Fibroblast of skin of abdomen (primary cell): ENCODE results near the gene JAML.

ENCODE experiments used
- DNase-seq: peaks from one replicate; pipeline ENCODE4 v3.0.0-alpha.2; 2013

The JAML gene

GRCh38 chr11:118166641-118167040 is 58.2 kb downstream of the JAML start:
- DNase-seq, result no peak

GRCh38 chr11:118164885-118165284 is 59.9 kb downstream of the JAML start:
- no peak for DNase-seq

GRCh38 chr11:118163494-118163893 is 61.3 kb downstream of the JAML start:
- DNase-seq, result no peak

GRCh38 chr11:118162846-118163245 is 62.0 kb downstream of the JAML start:
- no peak for DNase-seq

- no peak for DNase-seq
Observed at GRCh38 chr11:118161786-118162185, 63.0 kb downstream of the JAML start.

GRCh38 chr11:118157186-118157895 is 67.5 kb downstream of the JAML start:
- DNase-seq, result no peak

- DNase-seq, result no peak
Observed at GRCh38 chr11:118156531-118157185, 68.2 kb downstream of the JAML start.

- no peak for DNase-seq
Observed at GRCh38 chr11:118155776-118156530, 68.9 kb downstream of the JAML start.

GRCh38 chr11:118154641-118155040 is 70.2 kb downstream of the JAML start:
- no peak for DNase-seq

- DNase-seq, result no peak
Observed at GRCh38 chr11:118153976-118154375, 70.8 kb downstream of the JAML start.

- no peak for DNase-seq
Observed at GRCh38 chr11:118153516-118153915, 71.3 kb downstream of the JAML start.

- DNase-seq, result peak; percentile 63
Observed at GRCh38 chr11:118152552-118153471, 72.0 kb downstream of the JAML start, which contains the start of gene SCN4B. SCN4B (minus strand) TSS chr11:118152823; CDS start chr11:118152673, 150 bp downstream.

- no peak for DNase-seq
Observed at GRCh38 chr11:118152020-118152551, 72.7 kb downstream of the JAML start.

GRCh38 chr11:118151431-118151830 is 73.4 kb downstream of the JAML start:
- DNase-seq, result no peak

GRCh38 chr11:118149493-118149892 is 75.3 kb downstream of the JAML start:
- no peak for DNase-seq

GRCh38 chr11:118148856-118149255 is 76.0 kb downstream of the JAML start:
- peak; percentile 14 for DNase-seq

GRCh38 chr11:118148240-118148639 is 76.6 kb downstream of the JAML start:
- DNase-seq, result no peak

GRCh38 chr11:118147502-118147901 is 77.3 kb downstream of the JAML start:
- no peak for DNase-seq

- no peak for DNase-seq
Observed at GRCh38 chr11:118146554-118146953, 78.3 kb downstream of the JAML start.

GRCh38 chr11:118145285-118146227 is 79.3 kb downstream of the JAML start:
- DNase-seq, result peak; percentile 53
